ENCODE measurements around the gene SESN1.

- TF ChIP-seq TAF1 (IDR thresholded peaks at IDR 0.05; ENCODE audit: borderline replicate concordance, low read depth, low read length) (no peak), POLR2AphosphoS5 (IDR thresholded peaks at IDR 0.05; ENCODE audit: low read depth, low read length) (no peak), POLR2A (IDR thresholded peaks at IDR 0.05; ENCODE audit: low read depth, low read length) (no peak)
These were observed 66.2 kb downstream of the SESN1 start for GRCh38 chr6:109028439-109028838.

All from GM12892 (cell line).